Measurements from ENCODE around the gene CAMK4. TPM values are rescaled to one million over a fixed set of nuclear protein-coding genes. Genes with fewer than 3 reads are reported as not detected.

The CAMK4 gene
- total and polyA plus RNA-seq, 2 donors (not counting 3 experiments of a cell fraction or from before 2014, with no cell fraction given), result 2.2 to 5.4 TPM

DNA sequence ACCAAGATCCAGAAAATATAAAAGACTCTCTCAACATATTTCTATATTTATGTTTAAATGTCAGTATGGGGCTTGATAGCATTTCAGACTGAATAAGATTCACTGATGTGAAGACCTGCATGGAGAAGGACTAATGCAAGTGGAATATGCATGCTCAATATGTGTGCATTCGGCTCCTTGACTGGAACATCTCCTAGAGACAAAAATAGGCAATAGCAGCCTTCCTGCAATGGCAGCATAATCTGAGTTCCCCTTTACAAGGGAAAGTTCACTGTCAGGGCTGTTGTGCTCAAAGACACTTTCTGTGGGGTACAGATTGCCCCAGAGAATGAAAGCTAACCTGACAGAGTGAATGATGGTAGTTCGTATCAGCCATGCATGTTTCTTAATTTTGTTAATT is 245.7 kb downstream of the CAMK4 start:
- FAIRE-seq, result no peak
- POLR2A ChIA-PET, result no interaction called here
- intact Hi-C loops (cut with micrococcal nuclease), result no loop called here

DNA sequence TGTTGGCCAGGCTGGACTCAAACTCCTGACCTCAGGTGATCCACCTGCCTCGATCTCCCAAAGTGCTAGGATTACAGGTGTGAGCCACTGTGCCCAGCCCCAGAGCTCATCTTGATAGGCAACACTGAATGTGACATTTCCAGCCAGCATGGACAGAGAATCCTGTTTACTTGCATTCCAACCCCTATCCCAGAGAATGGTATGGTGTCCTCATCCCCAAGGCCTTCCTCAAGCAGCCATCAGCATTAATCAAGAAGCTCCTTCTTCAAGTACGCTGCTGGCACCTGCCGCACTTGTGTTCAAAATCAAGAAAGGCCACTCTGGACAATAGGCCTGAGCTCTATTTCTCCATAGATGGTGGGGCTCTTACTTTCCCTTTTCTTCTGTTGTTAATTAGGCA is 247.9 kb downstream of the CAMK4 start:
- BruUV-seq (replicated peaks), result no TSS peak
- intact Hi-C loops (cut with micrococcal nuclease) (no loop called here), dilution Hi-C loops (cut with MboI; ENCODE audit: extremely low pct_ligation_motif_present, low sequenced_read_pairs) (no loop called here)
- Histone ChIP-seq H3K27me3 (ENCODE audit: control insufficient read depth in 2 of 2, insufficient read depth in 2 of 2, low read length in 2 of 2) (no peaks in the 10 kb centered on the region), H4K20me1 (replicated peaks; ENCODE audit: control insufficient read depth, extremely low read depth, insufficient read depth, low read length) (no peaks in the 10 kb centered on the region), H3K9ac (replicated peaks; ENCODE audit: extremely low read depth, insufficient read depth, low read length) (no peak overlapping the region), H3K9me1 (replicated peaks; ENCODE audit: control insufficient read depth, extremely low read depth, insufficient read depth, low read length) (no peaks in the 10 kb centered on the region), H3K4me3 (replicated peaks in 1 of 3; ENCODE audit: insufficient read depth in 1 of 3, low read depth in 1 of 3, low read length in 3 of 3) (no peak overlapping the region), H3K27ac (ENCODE audit: insufficient read depth, low read depth, low read length) (no peak overlapping the region), H2AFZ (ENCODE audit: low read depth, low read length) (no peak overlapping the region), H3K9me3 (replicated peaks; ENCODE audit: control insufficient read depth, insufficient read depth, low read length) (no peaks in the 10 kb centered on the region), H3K79me2 (ENCODE audit: control insufficient read depth, insufficient read depth, low read length) (no peaks in the 10 kb centered on the region), H3K36me3 (ENCODE audit: control insufficient read depth in 2 of 2, extremely low read depth in 1 of 2, insufficient read depth in 2 of 2, low read length in 2 of 2) (no peaks in the 10 kb centered on the region), H3K4me2 (ENCODE audit: insufficient read depth, low read length) (no peak overlapping the region), H3K4me1 (ENCODE audit: control insufficient read depth, extremely low read depth, insufficient read depth, low read length) (no peaks in the 10 kb centered on the region)
- TF ChIP-seq MYC (IDR thresholded peaks at IDR 0.05; ENCODE audit: low read depth, low read length), result no peak
- no peak for TF ChIP-seq GATA2 (IDR thresholded peaks at IDR 0.05; ENCODE audit: insufficient read depth, insufficient read length, low read depth, low read length)
- no peak for TF ChIP-seq EZH2 (IDR thresholded peaks at IDR 0.05; ENCODE audit: borderline replicate concordance, low read depth, low read length, severe bottlenecking)
- TF ChIP-seq FOS (IDR thresholded peaks at IDR 0.05; ENCODE audit: borderline replicate concordance, insufficient read depth, low read length), result no peak
- TF ChIP-seq JUN (IDR thresholded peaks at IDR 0.05; ENCODE audit: borderline replicate concordance, insufficient read depth, insufficient read length, low read depth), result no peak
- no peak for TF ChIP-seq POLR2A (IDR thresholded peaks at IDR 0.05; ENCODE audit: low read depth, low read length)
- TF ChIP-seq, protein P1, sequence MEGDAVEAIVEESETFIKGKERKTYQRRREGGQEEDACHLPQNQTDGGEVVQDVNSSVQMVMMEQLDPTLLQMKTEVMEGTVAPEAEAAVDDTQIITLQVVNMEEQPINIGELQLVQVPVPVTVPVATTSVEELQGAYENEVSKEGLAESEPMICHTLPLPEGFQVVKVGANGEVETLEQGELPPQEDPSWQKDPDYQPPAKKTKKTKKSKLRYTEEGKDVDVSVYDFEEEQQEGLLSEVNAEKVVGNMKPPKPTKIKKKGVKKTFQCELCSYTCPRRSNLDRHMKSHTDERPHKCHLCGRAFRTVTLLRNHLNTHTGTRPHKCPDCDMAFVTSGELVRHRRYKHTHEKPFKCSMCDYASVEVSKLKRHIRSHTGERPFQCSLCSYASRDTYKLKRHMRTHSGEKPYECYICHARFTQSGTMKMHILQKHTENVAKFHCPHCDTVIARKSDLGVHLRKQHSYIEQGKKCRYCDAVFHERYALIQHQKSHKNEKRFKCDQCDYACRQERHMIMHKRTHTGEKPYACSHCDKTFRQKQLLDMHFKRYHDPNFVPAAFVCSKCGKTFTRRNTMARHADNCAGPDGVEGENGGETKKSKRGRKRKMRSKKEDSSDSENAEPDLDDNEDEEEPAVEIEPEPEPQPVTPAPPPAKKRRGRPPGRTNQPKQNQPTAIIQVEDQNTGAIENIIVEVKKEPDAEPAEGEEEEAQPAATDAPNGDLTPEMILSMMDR (IDR thresholded peaks at IDR 0.05; ENCODE audit: extremely low read depth in 1 of 2, insufficient read depth in 1 of 2, low read depth in 1 of 2, low read length in 2 of 2), result no peak
- TF ChIP-seq POLR2AphosphoS5 (IDR thresholded peaks at IDR 0.05; ENCODE audit: insufficient read depth, low read depth, low read length), result no peak
- TF ChIP-seq, protein P2, sequence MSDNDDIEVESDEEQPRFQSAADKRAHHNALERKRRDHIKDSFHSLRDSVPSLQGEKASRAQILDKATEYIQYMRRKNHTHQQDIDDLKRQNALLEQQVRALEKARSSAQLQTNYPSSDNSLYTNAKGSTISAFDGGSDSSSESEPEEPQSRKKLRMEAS (IDR thresholded peaks at IDR 0.05; ENCODE audit: insufficient read depth, insufficient read length), result no peak
- CTCF ChIA-PET, result interaction anchor here (0.9 to 1.8 kb wide), 2 partner anchors 11 to 15 kb away, joined by 3 to 9 read pairs; no protein-coding TSS in a partner anchor
- DNase-seq (ENCODE audit: low read depth, low spot score) (no peak), FAIRE-seq (no peak)
- POLR2A ChIA-PET, result no interaction called here

More for the DNA sequence above, 245.7 kb downstream of the CAMK4 start:
- Histone ChIP-seq H3K4me2 (ENCODE audit: insufficient read depth, low read length) (no peak overlapping the region), H3K27ac (ENCODE audit: insufficient read depth, low read depth, low read length) (no peak overlapping the region), H3K27me3 (ENCODE audit: control insufficient read depth in 2 of 2, insufficient read depth in 2 of 2, low read length in 2 of 2) (no peaks in the 10 kb centered on the region), H4K20me1 (replicated peaks; ENCODE audit: control insufficient read depth, extremely low read depth, insufficient read depth, low read length) (no peaks in the 10 kb centered on the region), H3K9me1 (replicated peaks; ENCODE audit: control insufficient read depth, extremely low read depth, insufficient read depth, low read length) (no peaks in the 10 kb centered on the region), H3K9ac (replicated peaks; ENCODE audit: extremely low read depth, insufficient read depth, low read length) (no peak overlapping the region), H3K79me2 (ENCODE audit: control insufficient read depth, insufficient read depth, low read length) (no peaks in the 10 kb centered on the region), H3K9me3 (replicated peaks; ENCODE audit: control insufficient read depth, insufficient read depth, low read length) (no peaks in the 10 kb centered on the region), H3K4me1 (ENCODE audit: control insufficient read depth, extremely low read depth, insufficient read depth, low read length) (no peaks in the 10 kb centered on the region), H3K4me3 (replicated peaks in 1 of 3; ENCODE audit: insufficient read depth in 1 of 3, low read depth in 1 of 3, low read length in 3 of 3) (no peak overlapping the region), H2AFZ (ENCODE audit: low read depth, low read length) (no peak overlapping the region), H3K36me3 (ENCODE audit: control insufficient read depth in 2 of 2, extremely low read depth in 1 of 2, insufficient read depth in 2 of 2, low read length in 2 of 2) (no peaks in the 10 kb centered on the region)
- dilution Hi-C loops (cut with MboI; ENCODE audit: extremely low pct_ligation_motif_present, low sequenced_read_pairs), result no loop called here
- CTCF ChIA-PET, result no interaction called here
- BruUV-seq (replicated peaks), result no TSS peak
- no peak for TF ChIP-seq POLR2A (IDR thresholded peaks at IDR 0.05; ENCODE audit: low read depth, low read length)
- TF ChIP-seq FOS (IDR thresholded peaks at IDR 0.05; ENCODE audit: borderline replicate concordance, insufficient read depth, low read length), result no peak
- TF ChIP-seq MYC (IDR thresholded peaks at IDR 0.05; ENCODE audit: low read depth, low read length), result no peak
- DNase-seq (ENCODE audit: low read depth, low spot score), result no peak
